Liver (tissue), 9 donors: ENCODE results near the gene SMIM13. TPM values are rescaled to one million over a fixed set of nuclear protein-coding genes. Genes with fewer than 3 reads are reported as not detected.

Experiments used
- DNase-seq: peaks from one replicate; pipeline ENCODE4 v3.0.0-alpha.2; 2017; ENCODE audit warnings: low spot score
- H3K27ac ChIP-seq, 2 donors: one replicate each; pipeline ENCODE4 v1.7.0; 2013; ENCODE audit warnings: inconsistent platforms in 2 of 2, low read length in 2 of 2, control low read depth in 1 of 2, low read depth in 1 of 2, mild to moderate bottlenecking in 1 of 2
- H3K27me3 ChIP-seq, 4 donors: one replicate each; pipeline versions ENCODE4 v1.6.1 to v1.7.0; 2013; ENCODE audit warnings: low read length in 3 of 4, inconsistent platforms in 1 of 4, mild to moderate bottlenecking in 1 of 4, moderate library complexity in 1 of 4; ENCODE audit not compliant: control insufficient read depth in 4 of 4, insufficient read depth in 4 of 4
- H3K36me3 ChIP-seq, 4 donors: one replicate each; pipeline versions ENCODE4 v1.6.1 to v1.7.0; 2013; ENCODE audit warnings: low read length in 3 of 4, mild to moderate bottlenecking in 3 of 4, low read depth in 1 of 4, moderate library complexity in 1 of 4; ENCODE audit not compliant: control insufficient read depth in 4 of 4, insufficient read depth in 3 of 4
- H3K4me1 ChIP-seq, 4 donors: one replicate each; pipeline versions ENCODE4 v1.6.1 to v1.7.0; 2013; ENCODE audit warnings: low read length in 3 of 4, mild to moderate bottlenecking in 3 of 4, moderate library complexity in 1 of 4; ENCODE audit not compliant: control insufficient read depth in 4 of 4, insufficient read depth in 4 of 4
- H3K4me3 ChIP-seq, 3 donors: one replicate each; pipeline versions ENCODE4 v1.6.1 to v1.7.0; 2013; ENCODE audit warnings: low read length in 3 of 3, control low read depth in 1 of 3, low read depth in 1 of 3, mild to moderate bottlenecking in 1 of 3
- H3K9ac ChIP-seq, 2 donors: one replicate each; pipeline ENCODE4 v1.7.0; 2013; ENCODE audit warnings: low read length in 2 of 2, mild to moderate bottlenecking in 2 of 2, moderate library complexity in 2 of 2, control low read depth in 1 of 2, low read depth in 1 of 2
- H3K9me3 ChIP-seq, 4 donors: one replicate each; pipeline versions ENCODE4 v1.6.1 to v1.7.0; 2013; ENCODE audit warnings: low read length in 3 of 4; ENCODE audit not compliant: control insufficient read depth in 4 of 4
- ATF3 ChIP-seq: IDR thresholded peaks from 2 replicates; pipeline ENCODE4 v1.6.1; 2016; ENCODE audit warnings: antibody characterized with exemption
- EGR1 ChIP-seq, 2 donors: IDR thresholded peaks; 2 replicates each; pipeline ENCODE4 v1.6.1; 2016 to 2018; ENCODE audit warnings: antibody characterized with exemption in 2 of 2, low read depth in 2 of 2
- FOXA1 ChIP-seq: IDR thresholded peaks from 2 replicates; pipeline ENCODE4 v1.6.1; 2016; ENCODE audit warnings: antibody characterized with exemption
- FOXA2 ChIP-seq: IDR thresholded peaks from 2 replicates; pipeline ENCODE4 v1.6.1; 2016; ENCODE audit warnings: antibody characterized with exemption
- GABPA ChIP-seq, 2 donors: IDR thresholded peaks in 1 of 2; conservative IDR thresholded peaks in 1 of 2; 2 replicates each; pipeline ENCODE4 v1.6.1; 2016; ENCODE audit warnings: antibody characterized with exemption in 2 of 2, mild to moderate bottlenecking in 1 of 2, moderate library complexity in 1 of 2
- HNF4A ChIP-seq, 2 donors: conservative IDR thresholded peaks; 2 replicates each; pipeline ENCODE4 v1.6.1; 2016; ENCODE audit warnings: antibody characterized with exemption in 2 of 2, mild to moderate bottlenecking in 2 of 2
- HNF4G ChIP-seq: IDR thresholded peaks from 2 replicates; pipeline ENCODE4 v1.6.1; 2016; ENCODE audit warnings: antibody characterized with exemption
- JUND ChIP-seq, 2 donors: IDR thresholded peaks; 2 replicates each; pipeline ENCODE4 v1.6.1; 2016; ENCODE audit warnings: antibody characterized with exemption in 2 of 2
- MAX ChIP-seq: IDR thresholded peaks from 2 replicates; pipeline ENCODE4 v1.6.1; 2016; ENCODE audit warnings: antibody characterized with exemption
- NR2F2 ChIP-seq: IDR thresholded peaks from 2 replicates; pipeline ENCODE4 v1.6.1; 2016; ENCODE audit warnings: antibody characterized with exemption
- RAD21 ChIP-seq, 2 donors: IDR thresholded peaks; 2 replicates each; pipeline ENCODE4 v1.6.1; 2016; ENCODE audit warnings: antibody characterized with exemption in 2 of 2, mild to moderate bottlenecking in 2 of 2
- RXRA ChIP-seq, 2 donors: IDR thresholded peaks; 2 replicates each; pipeline ENCODE4 v1.6.1; 2017 to 2018; ENCODE audit warnings: antibody characterized with exemption in 2 of 2, mild to moderate bottlenecking in 1 of 2
- SP1 ChIP-seq: IDR thresholded peaks from 2 replicates; pipeline ENCODE4 v1.6.1; 2018; ENCODE audit warnings: antibody characterized with exemption, mild to moderate bottlenecking
- TAF1 ChIP-seq: conservative IDR thresholded peaks from 2 replicates; pipeline ENCODE4 v1.6.1; 2016; ENCODE audit warnings: antibody characterized with exemption, mild to moderate bottlenecking
- YY1 ChIP-seq: IDR thresholded peaks from 2 replicates; pipeline ENCODE4 v1.6.1; 2016; ENCODE audit warnings: antibody characterized with exemption, mild to moderate bottlenecking
- ZBTB33 ChIP-seq: IDR thresholded peaks from 2 replicates; pipeline ENCODE4 v1.6.1; 2016; ENCODE audit warnings: antibody characterized with exemption
- WGBS: extraction: QIAGEN DNeasy Blood & Tissue Kit; methylation state at CpG from one replicate; pipeline ENCODE4 v1.1.7; 2013; 5-methylcytosine and 5-hydroxymethylcytosine counted together
- polyA plus RNA-seq, 2 donors: library from polyadenylated mRNA; stranded (reverse) in 1 of 2; unstranded in 1 of 2; fragments of 200-250 nt in 1 of 2; fragments of >200 nt in 1 of 2; fragmentation: Nextera tagmentation in 1 of 2; extraction: Ambion mirVana in 1 of 2; gene quantifications; one replicate each; pipeline versions ENCODE4 v1.2.1 to v1.2.3, GENCODE V29; 2013 to 2015
- total RNA-seq, 2 donors: library from RNA; depleted of rRNA; stranded (reverse); fragments of >200 nt; gene quantifications; one replicate each; pipeline ENCODE4 v1.2.3, GENCODE V29; 2014
- TF ChIP-seq, protein P1 (sequence below): fragments of 150-350 bp; IDR thresholded peaks from 2 replicates; pipeline ENCODE4 v1.5.1; 2017; ENCODE audit warnings: improper control_type of control experiment, low read depth, low read length; ENCODE audit not compliant: missing input control
- TF ChIP-seq, protein P2 (sequence below): IDR thresholded peaks from 2 replicates; pipeline ENCODE4 v1.6.1; 2016; ENCODE audit warnings: antibody characterized with exemption, mild to moderate bottlenecking
- donor health status: healthy.
- donor health status: healthy.
- donor health status: healthy.
- donor health status: healthy.
- donor health status: healthy.

Gene SMIM13
- total and polyA plus RNA-seq, 4 donors, result 2.8 to 9.0 (median 5.8) TPM

- no peaks in the 10 kb centered on the region for H3K4me1 ChIP-seq
- H3K4me3 ChIP-seq, result no peak overlapping the region
- no peak overlapping the region for H3K27ac ChIP-seq
- peaks cover 2 to 14% (median 6%) of the 10 kb centered on the region in 4 donors for H3K36me3 ChIP-seq
- H3K27me3 ChIP-seq, result no peaks in the 10 kb centered on the region
- H3K9ac ChIP-seq, result no peak overlapping the region
- TF ChIP-seq ZBTB33, result no peak
- no peak for TF ChIP-seq RAD21 (IDR thresholded peaks at IDR 0.05)
- no peak for TF ChIP-seq RXRA (IDR thresholded peaks at IDR 0.05)
- TF ChIP-seq ATF3, result no peak
- TF ChIP-seq SP1, result no peak
- TF ChIP-seq NR2F2, result no peak
- no peak for DNase-seq
- peaks cover 0 to 6% (median 0%) of the 10 kb centered on the region in 4 donors for H3K9me3 ChIP-seq
- WGBS, result 99% methylated on average over 3 of the region's 3 CpGs
Measured at GRCh38 chr6:11181478-11182136, 88.0 kb downstream of the SMIM13 start.

GRCh38 chr6:11183761-11184362 is 90.2 kb downstream of the SMIM13 start:
- TF ChIP-seq ATF3, result no peak
- no peak for TF ChIP-seq NR2F2
- no peak for TF ChIP-seq YY1
- TF ChIP-seq FOXA2, result no peak
- TF ChIP-seq JUND (IDR thresholded peaks at IDR 0.05), result no peak
- TF ChIP-seq MAX, result no peak
- TF ChIP-seq EGR1 (IDR thresholded peaks at IDR 0.05; ENCODE audit: low read depth in 2 of 2), result no peak
- no peak for TF ChIP-seq HNF4A (conservative IDR thresholded peaks at IDR 0.05)
- TF ChIP-seq, protein P1, sequence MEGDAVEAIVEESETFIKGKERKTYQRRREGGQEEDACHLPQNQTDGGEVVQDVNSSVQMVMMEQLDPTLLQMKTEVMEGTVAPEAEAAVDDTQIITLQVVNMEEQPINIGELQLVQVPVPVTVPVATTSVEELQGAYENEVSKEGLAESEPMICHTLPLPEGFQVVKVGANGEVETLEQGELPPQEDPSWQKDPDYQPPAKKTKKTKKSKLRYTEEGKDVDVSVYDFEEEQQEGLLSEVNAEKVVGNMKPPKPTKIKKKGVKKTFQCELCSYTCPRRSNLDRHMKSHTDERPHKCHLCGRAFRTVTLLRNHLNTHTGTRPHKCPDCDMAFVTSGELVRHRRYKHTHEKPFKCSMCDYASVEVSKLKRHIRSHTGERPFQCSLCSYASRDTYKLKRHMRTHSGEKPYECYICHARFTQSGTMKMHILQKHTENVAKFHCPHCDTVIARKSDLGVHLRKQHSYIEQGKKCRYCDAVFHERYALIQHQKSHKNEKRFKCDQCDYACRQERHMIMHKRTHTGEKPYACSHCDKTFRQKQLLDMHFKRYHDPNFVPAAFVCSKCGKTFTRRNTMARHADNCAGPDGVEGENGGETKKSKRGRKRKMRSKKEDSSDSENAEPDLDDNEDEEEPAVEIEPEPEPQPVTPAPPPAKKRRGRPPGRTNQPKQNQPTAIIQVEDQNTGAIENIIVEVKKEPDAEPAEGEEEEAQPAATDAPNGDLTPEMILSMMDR, result no peak
- no peak for TF ChIP-seq ZBTB33
- no peak for TF ChIP-seq RXRA (IDR thresholded peaks at IDR 0.05)
- no peak for TF ChIP-seq TAF1
- no peak for TF ChIP-seq HNF4G
- TF ChIP-seq SP1, result no peak
- TF ChIP-seq FOXA1, result no peak
- TF ChIP-seq RAD21 (IDR thresholded peaks at IDR 0.05), result no peak
- TF ChIP-seq GABPA (IDR thresholded peaks at IDR 0.05 in 1 of 2, conservative IDR thresholded peaks at IDR 0.05 in 1 of 2), result no peak
- TF ChIP-seq, protein P2, sequence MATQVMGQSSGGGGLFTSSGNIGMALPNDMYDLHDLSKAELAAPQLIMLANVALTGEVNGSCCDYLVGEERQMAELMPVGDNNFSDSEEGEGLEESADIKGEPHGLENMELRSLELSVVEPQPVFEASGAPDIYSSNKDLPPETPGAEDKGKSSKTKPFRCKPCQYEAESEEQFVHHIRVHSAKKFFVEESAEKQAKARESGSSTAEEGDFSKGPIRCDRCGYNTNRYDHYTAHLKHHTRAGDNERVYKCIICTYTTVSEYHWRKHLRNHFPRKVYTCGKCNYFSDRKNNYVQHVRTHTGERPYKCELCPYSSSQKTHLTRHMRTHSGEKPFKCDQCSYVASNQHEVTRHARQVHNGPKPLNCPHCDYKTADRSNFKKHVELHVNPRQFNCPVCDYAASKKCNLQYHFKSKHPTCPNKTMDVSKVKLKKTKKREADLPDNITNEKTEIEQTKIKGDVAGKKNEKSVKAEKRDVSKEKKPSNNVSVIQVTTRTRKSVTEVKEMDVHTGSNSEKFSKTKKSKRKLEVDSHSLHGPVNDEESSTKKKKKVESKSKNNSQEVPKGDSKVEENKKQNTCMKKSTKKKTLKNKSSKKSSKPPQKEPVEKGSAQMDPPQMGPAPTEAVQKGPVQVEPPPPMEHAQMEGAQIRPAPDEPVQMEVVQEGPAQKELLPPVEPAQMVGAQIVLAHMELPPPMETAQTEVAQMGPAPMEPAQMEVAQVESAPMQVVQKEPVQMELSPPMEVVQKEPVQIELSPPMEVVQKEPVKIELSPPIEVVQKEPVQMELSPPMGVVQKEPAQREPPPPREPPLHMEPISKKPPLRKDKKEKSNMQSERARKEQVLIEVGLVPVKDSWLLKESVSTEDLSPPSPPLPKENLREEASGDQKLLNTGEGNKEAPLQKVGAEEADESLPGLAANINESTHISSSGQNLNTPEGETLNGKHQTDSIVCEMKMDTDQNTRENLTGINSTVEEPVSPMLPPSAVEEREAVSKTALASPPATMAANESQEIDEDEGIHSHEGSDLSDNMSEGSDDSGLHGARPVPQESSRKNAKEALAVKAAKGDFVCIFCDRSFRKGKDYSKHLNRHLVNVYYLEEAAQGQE, result no peak
- Histone ChIP-seq H3K27ac (no peak overlapping the region), H3K4me3 (no peak overlapping the region), H3K9me3 (peaks cover 0 to 4% (median 0%) of the 10 kb centered on the region in 4 donors), H3K27me3 (no peaks in the 10 kb centered on the region), H3K4me1 (peaks cover 0 to 8% (median 2%) of the 10 kb centered on the region in 4 donors), H3K36me3 (peaks cover 3 to 14% (median 6%) of the 10 kb centered on the region in 4 donors), H3K9ac (no peak overlapping the region)
- DNase-seq, result no peak
- 91% methylated on average over 3 of the region's 3 CpGs for WGBS
